VCaP (cell line): ENCODE measurements around the gene TMEM9.

Experiments
- H3K27ac ChIP-seq: fragments of 450-650 bp; 2 replicates; pipeline ENCODE4 v1.5.1; 2017
- TF ChIP-seq, protein P1 (sequence below): fragments of 450-650 bp; conservative IDR thresholded peaks from 2 replicates; pipeline ENCODE4 v1.5.1; 2017; ENCODE audit warnings: mild to moderate bottlenecking, moderate library complexity

The TMEM9 gene

DNA sequence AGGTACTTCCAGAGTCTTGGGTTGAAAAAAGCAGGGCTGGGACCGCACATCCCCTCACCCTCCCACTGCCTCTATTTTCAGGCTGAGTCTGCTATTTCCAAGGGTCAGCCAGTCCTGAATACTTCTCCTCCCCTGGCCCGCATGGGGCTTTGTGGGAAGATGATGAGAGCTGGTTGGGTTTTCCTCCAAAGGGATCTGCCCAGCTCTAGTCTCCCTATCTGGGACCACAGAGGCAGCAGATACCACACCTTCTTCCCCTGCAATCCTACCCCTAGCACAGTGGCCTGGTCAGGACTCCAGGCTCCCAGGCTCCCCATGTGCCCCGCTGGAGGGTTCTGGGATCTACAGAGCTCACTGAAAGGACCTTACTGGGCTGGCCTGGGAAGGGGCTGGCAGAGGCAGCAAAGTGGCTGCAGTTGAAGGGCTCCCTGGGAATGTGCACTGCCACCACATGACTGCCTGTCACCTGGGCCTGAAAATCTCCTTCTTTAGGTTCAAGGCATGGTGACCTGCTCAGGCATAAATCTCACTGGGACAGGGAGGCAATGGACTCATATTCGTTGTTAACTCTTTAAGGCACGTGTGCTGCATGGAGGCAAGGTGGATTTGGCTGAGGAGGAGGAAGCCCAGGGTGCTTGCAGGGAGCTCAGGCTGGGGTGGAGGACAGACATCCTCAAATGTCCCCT lies 55.1 kb downstream of the TMEM9 start:
- TF ChIP-seq, protein P1, sequence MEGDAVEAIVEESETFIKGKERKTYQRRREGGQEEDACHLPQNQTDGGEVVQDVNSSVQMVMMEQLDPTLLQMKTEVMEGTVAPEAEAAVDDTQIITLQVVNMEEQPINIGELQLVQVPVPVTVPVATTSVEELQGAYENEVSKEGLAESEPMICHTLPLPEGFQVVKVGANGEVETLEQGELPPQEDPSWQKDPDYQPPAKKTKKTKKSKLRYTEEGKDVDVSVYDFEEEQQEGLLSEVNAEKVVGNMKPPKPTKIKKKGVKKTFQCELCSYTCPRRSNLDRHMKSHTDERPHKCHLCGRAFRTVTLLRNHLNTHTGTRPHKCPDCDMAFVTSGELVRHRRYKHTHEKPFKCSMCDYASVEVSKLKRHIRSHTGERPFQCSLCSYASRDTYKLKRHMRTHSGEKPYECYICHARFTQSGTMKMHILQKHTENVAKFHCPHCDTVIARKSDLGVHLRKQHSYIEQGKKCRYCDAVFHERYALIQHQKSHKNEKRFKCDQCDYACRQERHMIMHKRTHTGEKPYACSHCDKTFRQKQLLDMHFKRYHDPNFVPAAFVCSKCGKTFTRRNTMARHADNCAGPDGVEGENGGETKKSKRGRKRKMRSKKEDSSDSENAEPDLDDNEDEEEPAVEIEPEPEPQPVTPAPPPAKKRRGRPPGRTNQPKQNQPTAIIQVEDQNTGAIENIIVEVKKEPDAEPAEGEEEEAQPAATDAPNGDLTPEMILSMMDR, result no peak
- H3K27ac ChIP-seq, result no peak overlapping the region

DNA sequence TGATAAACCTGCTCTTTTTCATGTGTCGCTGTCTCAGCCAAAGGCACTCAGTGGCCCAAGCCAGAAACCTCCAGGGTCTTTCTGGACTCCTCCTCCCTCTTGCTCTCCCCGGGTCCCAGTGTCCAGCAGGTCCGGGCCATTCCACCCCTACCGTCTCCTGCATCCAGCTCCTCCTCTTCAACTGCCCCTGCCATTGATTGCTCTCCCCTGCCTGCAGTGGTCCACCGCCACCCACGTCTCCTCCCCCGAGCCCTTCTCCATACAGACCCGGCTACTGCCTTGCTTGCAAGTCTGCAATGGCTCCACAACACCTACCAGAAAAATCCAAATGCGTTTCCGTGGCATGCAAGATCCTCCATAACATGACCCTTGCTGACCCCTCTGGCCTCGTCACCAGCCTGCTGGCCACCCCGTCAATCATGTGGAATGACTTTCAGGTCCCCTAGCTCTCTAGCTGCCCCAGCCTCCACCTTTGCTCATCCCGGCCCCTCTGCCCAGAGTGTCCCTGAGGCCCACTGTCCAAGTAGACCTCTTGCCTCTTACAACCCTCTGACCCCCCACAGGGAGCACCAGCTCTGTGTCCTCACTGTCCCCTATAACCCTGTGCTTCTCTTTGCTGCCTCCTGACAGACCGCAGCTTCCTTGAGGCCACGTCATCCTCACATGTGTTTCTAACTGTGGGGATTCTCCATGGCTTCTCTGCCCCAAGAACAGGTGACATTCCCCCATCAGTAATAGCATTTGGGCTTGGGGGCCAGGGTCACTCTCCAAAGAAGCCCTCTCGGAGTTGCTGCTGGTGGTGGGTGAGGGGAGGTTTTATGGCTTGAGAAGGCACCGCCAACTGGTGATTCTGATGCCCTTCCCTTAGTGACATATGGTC lies 57.1 kb downstream of the TMEM9 start:
- TF ChIP-seq, protein P1, result no peak
- H3K27ac ChIP-seq, result no peak overlapping the region

DNA sequence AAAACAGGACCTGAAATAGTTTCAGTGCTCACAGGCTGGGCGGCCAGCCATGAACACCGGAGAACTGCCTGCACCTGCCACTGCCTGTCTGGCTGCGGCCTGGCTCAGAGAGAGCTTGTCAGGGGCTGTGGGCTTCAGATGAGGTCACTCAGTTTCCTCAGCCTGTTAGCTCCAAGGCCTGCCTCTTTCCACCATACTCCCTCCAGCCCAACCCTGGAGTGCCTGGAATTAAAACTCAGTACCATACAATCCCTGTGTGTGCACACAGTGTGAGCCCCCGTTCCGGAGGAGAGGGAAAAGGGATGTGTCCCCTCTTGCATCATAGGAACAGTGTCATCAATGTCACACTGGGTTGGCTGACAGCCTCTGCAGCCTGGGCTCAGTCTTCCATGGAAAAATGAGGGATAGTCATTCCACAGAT lies 58.2 kb downstream of the TMEM9 start:
- no peak overlapping the region for H3K27ac ChIP-seq
- TF ChIP-seq, protein P1, result no peak

DNA sequence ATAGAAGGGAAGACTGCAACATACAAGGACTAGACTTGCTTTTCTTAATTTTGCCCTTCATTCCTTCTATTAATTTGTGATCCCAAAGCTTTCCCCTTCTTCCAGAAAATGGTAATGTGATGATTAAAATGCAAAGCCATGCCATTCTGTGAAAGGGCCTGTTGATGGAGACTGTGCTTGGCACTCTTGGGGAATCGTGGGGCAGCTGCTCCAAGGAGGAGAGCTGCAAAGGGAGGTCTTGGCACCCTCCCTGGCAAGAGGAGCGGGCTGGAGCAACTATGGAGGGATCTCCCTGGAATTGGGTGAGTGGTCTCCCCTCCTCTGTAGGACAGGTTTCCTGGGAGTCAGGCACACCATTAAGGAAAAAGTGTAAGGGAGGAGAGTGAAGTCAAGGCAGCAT lies 58.7 kb downstream of the TMEM9 start:
- no peak overlapping the region for H3K27ac ChIP-seq
- TF ChIP-seq, protein P1, result no peak

DNA sequence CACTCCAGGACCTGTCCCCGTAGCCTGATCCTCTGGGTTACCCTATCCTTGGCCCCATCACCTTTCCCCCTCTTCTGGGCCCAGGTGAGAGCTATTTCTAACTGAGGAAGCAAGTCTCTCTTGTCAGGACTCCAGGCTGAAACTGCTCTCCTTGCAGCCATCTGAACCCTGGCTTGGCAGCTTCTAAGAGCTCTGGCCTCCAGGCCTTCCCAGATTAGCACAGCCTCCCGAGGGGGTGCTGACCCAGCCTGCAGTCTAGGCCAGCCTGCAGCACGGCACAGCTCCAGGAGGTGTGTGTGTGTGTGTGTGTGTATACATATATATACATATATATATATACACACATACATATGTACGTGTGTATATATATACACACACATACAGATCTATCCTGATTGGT lies 59.4 kb downstream of the TMEM9 start:
- TF ChIP-seq, protein P1, result no peak
- H3K27ac ChIP-seq, result no peak overlapping the region

DNA sequence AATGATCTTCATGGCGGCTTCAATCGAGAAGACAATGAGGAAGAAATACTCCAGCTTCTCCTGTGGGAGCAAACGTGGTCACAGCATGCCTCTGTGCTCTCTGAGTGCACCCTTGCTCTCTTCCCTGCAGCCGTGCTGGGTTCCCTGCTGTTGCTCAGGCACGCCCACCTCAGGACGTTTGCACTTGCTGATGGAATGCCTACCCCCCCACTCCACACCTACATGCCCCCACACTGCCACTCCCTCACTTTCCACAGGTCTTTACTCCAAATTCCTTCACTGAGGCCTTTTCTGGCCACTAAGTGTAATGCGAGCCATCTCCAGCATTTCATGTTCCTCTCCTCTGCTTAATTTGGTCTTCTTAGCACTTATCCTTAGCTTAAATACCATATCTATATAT lies 60.3 kb downstream of the TMEM9 start:
- H3K27ac ChIP-seq, result no peak overlapping the region
- TF ChIP-seq, protein P1, result no peak

DNA sequence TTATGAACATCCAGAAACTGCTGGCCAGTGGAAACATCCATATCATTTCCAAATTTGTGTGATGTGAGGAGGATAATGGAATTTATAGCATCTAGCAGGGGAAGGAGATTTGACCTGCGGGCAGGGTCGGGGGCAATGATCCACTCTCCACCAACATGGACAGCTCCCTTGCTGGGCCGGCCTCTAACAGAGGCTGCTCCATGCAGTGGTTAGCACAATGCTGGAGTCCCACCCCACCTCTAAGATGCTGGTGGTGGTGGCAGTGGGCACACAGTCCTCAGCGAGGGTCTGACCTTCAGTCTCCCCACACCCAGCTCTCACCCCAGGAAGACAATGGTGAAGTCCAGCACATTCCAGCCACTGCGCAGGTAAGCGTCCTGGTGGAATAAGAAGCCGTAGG lies 60.7 kb downstream of the TMEM9 start:
- TF ChIP-seq, protein P1, result no peak
- H3K27ac ChIP-seq, result no peak overlapping the region
